A549 (cell line): Measurements from ENCODE around the gene PCDH9. TPM values are rescaled to one million over a fixed set of nuclear protein-coding genes. Genes with fewer than 3 reads are reported as not detected.

Experiments used
- ATAC-seq, 2 experiments: fragments of 200-7000 bp in 1 of 2; fragments of >200 bp in 1 of 2; cut with Nextera tagmentation in 1 of 2; cut with Tn5 transposase in 1 of 2; 3 replicates each; pipeline versions ENCODE4 v1.8.0 to v1.9.1; 2018 to 2020; ENCODE audit warnings: mild to moderate bottlenecking in 1 of 2, moderate library complexity in 1 of 2
- CTCF ChIA-PET: fragments of 300-600 bp; sonication (Branson Sonifier 250); formaldehyde crosslinking; extraction: SDS; loops from one replicate; lab custom pipeline; 2021; ENCODE audit warnings: antibody characterized with exemption, inconsistent platforms; lab: Yijun Ruan, JAX
- POLR2A ChIA-PET: fragments of 350-600 bp; formaldehyde crosslinking; extraction: SDS; loops from one replicate; lab custom pipeline; 2021; ENCODE audit warnings: antibody characterized with exemption, inconsistent platforms; lab: Yijun Ruan, JAX
- DNase-seq, 2 experiments: peaks; one replicate each; pipeline versions ENCODE4 v3.0.0 to v3.0.0-alpha.2; 2011 to 2016; ENCODE audit warnings: low read depth in 1 of 2, low spot score in 1 of 2
- FAIRE-seq: peaks from 2 replicates; lab custom pipeline; 2011; peaks lifted over from hg19 to GRCh38; lab: Jason Lieb, UNC
- H3K27ac ChIP-seq, 2 experiments: fragments of >200 bp; sonication (Bioruptor Twin); formaldehyde crosslinking; 3 replicates each; pipeline ENCODE4 v1.5.1; 2016 to 2017
- H3K4me1 ChIP-seq: fragments of >200 bp; sonication (Bioruptor Twin); formaldehyde crosslinking; 3 replicates; pipeline ENCODE4 v1.6.1; 2016
- H3K4me2 ChIP-seq: fragments of >200 bp; sonication (Bioruptor Twin); formaldehyde crosslinking; 3 replicates; pipeline ENCODE4 v1.6.1; 2016
- H3K4me3 ChIP-seq: fragments of >200 bp; sonication (Bioruptor Twin); formaldehyde crosslinking; 3 replicates; pipeline ENCODE4 v1.5.1; 2016
- H3K9me3 ChIP-seq: fragments of >200 bp; sonication (Bioruptor Twin); formaldehyde crosslinking; 3 replicates; pipeline ENCODE4 v1.6.1; 2016
- CBX2 ChIP-seq: fragments of 200-600 bp; sonication (generic); IDR thresholded peaks from 2 replicates; pipeline ENCODE4 v1.6.1; 2016; ENCODE audit warnings: low read depth, mild to moderate bottlenecking, borderline replicate concordance
- CEBPB ChIP-seq, 2 experiments: fragments of >200 bp in 1 of 2; sonication (Bioruptor Twin) in 1 of 2; formaldehyde crosslinking in 1 of 2; IDR thresholded peaks; 2 replicates each; pipeline ENCODE4 v1.6.1; 2012 to 2016
- CTCF ChIP-seq: fragments of >200 bp; sonication (Bioruptor Twin); formaldehyde crosslinking; IDR thresholded peaks from 3 replicates; pipeline ENCODE4 v1.5.1; 2016
- EHF ChIP-seq: fragments of 250-450 bp; sonication (Bioruptor Pico); IDR thresholded peaks from 2 replicates; pipeline ENCODE4 v1.5.0; 2020; ENCODE audit warnings: mild to moderate bottlenecking
- GATA3 ChIP-seq: IDR thresholded peaks from 2 replicates; pipeline ENCODE4 v1.6.1; 2012; ENCODE audit warnings: borderline replicate concordance
- HDAC2 ChIP-seq: fragments of 200-600 bp; sonication (generic); IDR thresholded peaks from 2 replicates; pipeline ENCODE4 v1.6.1; 2016
- HEYL ChIP-seq: fragments of 250-450 bp; sonication (Bioruptor Pico); IDR thresholded peaks from 2 replicates; pipeline ENCODE4 v1.8.0; 2021; ENCODE audit warnings: mild to moderate bottlenecking, moderate library complexity
- HMGXB4 ChIP-seq: fragments of 250-450 bp; sonication (Bioruptor Pico); IDR thresholded peaks from 2 replicates; pipeline ENCODE4 v1.5.0; 2021; ENCODE audit warnings: mild to moderate bottlenecking, moderate library complexity, borderline replicate concordance
- HOXA7 ChIP-seq: fragments of 250-450 bp; sonication (Bioruptor Pico); IDR thresholded peaks from 2 replicates; pipeline ENCODE4 v1.5.0; 2020; ENCODE audit warnings: mild to moderate bottlenecking, moderate library complexity
- MAFK ChIP-seq: fragments of 450-650 bp; IDR thresholded peaks from 2 replicates; pipeline ENCODE4 v1.6.1; 2014; ENCODE audit not compliant: partially characterized antibody
- MYC ChIP-seq: IDR thresholded peaks from 2 replicates; pipeline ENCODE4 v1.6.1; 2012; ENCODE audit warnings: mild to moderate bottlenecking, inconsistent platforms, low read length, improper control_type of control experiment, borderline replicate concordance
- NFE2L2 ChIP-seq: fragments of 150-350 bp; conservative IDR thresholded peaks from 2 replicates; pipeline ENCODE4 v1.6.1; 2014; ENCODE audit warnings: low read length
- NR3C1 ChIP-seq: fragments of >200 bp; sonication (Bioruptor Twin); formaldehyde crosslinking; IDR thresholded peaks from 3 replicates; pipeline ENCODE4 v1.6.1; 2017
- PBX3 ChIP-seq: IDR thresholded peaks from 2 replicates; pipeline ENCODE4 v1.6.1; 2012
- POLR2AphosphoS2 ChIP-seq: conservative IDR thresholded peaks from 2 replicates; pipeline ENCODE4 v1.6.1; 2012; ENCODE audit warnings: low read length, improper control_type of control experiment, inconsistent platforms
- RAD21 ChIP-seq, 2 experiments: fragments of >200 bp in 1 of 2; sonication (Bioruptor Twin) in 1 of 2; formaldehyde crosslinking in 1 of 2; IDR thresholded peaks in 1 of 2; conservative IDR thresholded peaks in 1 of 2; 2 replicates in 1 of 2; 3 replicates in 1 of 2; pipeline ENCODE4 v1.6.1; 2012 to 2018; ENCODE audit warnings: inconsistent platforms in 1 of 2
- RARB ChIP-seq: fragments of 250-450 bp; sonication (Bioruptor Pico); IDR thresholded peaks from 2 replicates; pipeline ENCODE4 v1.8.0; 2021; ENCODE audit warnings: mild to moderate bottlenecking, moderate library complexity
- TP53 ChIP-seq: fragments of 250-450 bp; sonication (Bioruptor Pico); IDR thresholded peaks from 2 replicates; pipeline ENCODE4 v1.5.0; 2021; ENCODE audit warnings: mild to moderate bottlenecking, moderate library complexity
- ZC3H11A ChIP-seq: fragments of 450-650 bp; IDR thresholded peaks from 2 replicates; pipeline ENCODE4 v1.6.1; 2014; ENCODE audit warnings: antibody characterized with exemption, mild to moderate bottlenecking
- WGBS: methylation state at CpG from one replicate; pipeline ENCODE4 v1.1.6; 2017; ENCODE audit errors: missing lambda C conversion rate; 5-methylcytosine and 5-hydroxymethylcytosine counted together
- polyA plus RNA-seq, 4 experiments: library from polyadenylated mRNA; depleted of rRNA in 3 of 4; stranded (reverse); fragments of >200 nt; fragmentation: RNase III in 1 of 4; extraction: RNeasy Plus Mini Kit Qiagen cat#74134 plus additional on column Dnase treatment in 1 of 4; gene quantifications; 2 replicates in 3 of 4; 3 replicates in 1 of 4; pipeline ENCODE4 v1.2.3, GENCODE V29; 2011 to 2017

PCDH9 gene
- polyA plus RNA-seq, 2 of the 4 experiments (the other 2 are of a cell fraction) = 16.0 to 29.5 TPM

- Histone ChIP-seq H3K4me1 (peaks cover 46% of the 10 kb centered on the region), H3K4me2 (no peak overlapping the region), H3K4me3 (no peak overlapping the region), H3K27ac (no peak overlapping the region), H3K9me3 (no peaks in the 10 kb centered on the region)
- ATAC-seq (no peak), DNase-seq (no peak), FAIRE-seq (no peak)
- TF ChIP-seq MYC (no peak), RARB (CRISPR knock-in tag) (no peak), CBX2 (no peak), EHF (no peak), NR3C1 (no peak), HMGXB4 (CRISPR knock-in tag) (no peak), PBX3 (no peak), HEYL (no peak), RAD21 (conservative IDR thresholded peaks at IDR 0.05 in 1 of 2, IDR thresholded peaks at IDR 0.05 in 1 of 2) (no peak), HOXA7 (no peak), CEBPB (IDR thresholded peaks at IDR 0.05) (no peak), TP53 (CRISPR knock-in tag) (no peak), MAFK (no peak), HDAC2 (no peak), POLR2AphosphoS2 (no peak), CTCF (no peak), ZC3H11A (no peak)
- CTCF ChIA-PET = no interaction called here
- WGBS = 100% methylated on average over 2 of the region's 2 CpGs
- POLR2A ChIA-PET = no interaction called here
Measured at GRCh38 chr13:66349966-66350365, 880.2 kb downstream of the PCDH9 start.

GRCh38 chr13:66348745-66349690, 881.1 kb downstream of the PCDH9 start:
- ATAC-seq = peak in 1 of 2 experiments; percentile 80; a peak in 3 of 6 replicates
- Histone ChIP-seq H3K27ac (0 out of 6 replicates have a peak overlapping the region, but pooled peaks of 1 of the 2 experiments have one; percentile 8), H3K4me3 (no peak overlapping the region), H3K4me2 (peak overlapping the region; percentile 48), H3K4me1 (peaks cover 38% of the 10 kb centered on the region), H3K9me3 (no peaks in the 10 kb centered on the region)
- no peak for FAIRE-seq
- TF ChIP-seq GATA3 = 0 out of 2 replicates have a peak, but pooled peaks have one; percentile 23
- no peak for TF ChIP-seq NFE2L2
- DNase-seq = peak in 1 of 2 experiments; percentile 49
- ChIA-PET POLR2A (no interaction called here), CTCF (no interaction called here)
- WGBS = 45% methylated on average over 5 of the region's 5 CpGs
